Measurements from ENCODE around the gene MRPL27. TPM values are rescaled to one million over a fixed set of nuclear protein-coding genes. Genes with fewer than 3 reads are reported as not detected.

MRPL27 gene
- 28.4 and 76.8 TPM in 2 replicates for total RNA-seq

DNA sequence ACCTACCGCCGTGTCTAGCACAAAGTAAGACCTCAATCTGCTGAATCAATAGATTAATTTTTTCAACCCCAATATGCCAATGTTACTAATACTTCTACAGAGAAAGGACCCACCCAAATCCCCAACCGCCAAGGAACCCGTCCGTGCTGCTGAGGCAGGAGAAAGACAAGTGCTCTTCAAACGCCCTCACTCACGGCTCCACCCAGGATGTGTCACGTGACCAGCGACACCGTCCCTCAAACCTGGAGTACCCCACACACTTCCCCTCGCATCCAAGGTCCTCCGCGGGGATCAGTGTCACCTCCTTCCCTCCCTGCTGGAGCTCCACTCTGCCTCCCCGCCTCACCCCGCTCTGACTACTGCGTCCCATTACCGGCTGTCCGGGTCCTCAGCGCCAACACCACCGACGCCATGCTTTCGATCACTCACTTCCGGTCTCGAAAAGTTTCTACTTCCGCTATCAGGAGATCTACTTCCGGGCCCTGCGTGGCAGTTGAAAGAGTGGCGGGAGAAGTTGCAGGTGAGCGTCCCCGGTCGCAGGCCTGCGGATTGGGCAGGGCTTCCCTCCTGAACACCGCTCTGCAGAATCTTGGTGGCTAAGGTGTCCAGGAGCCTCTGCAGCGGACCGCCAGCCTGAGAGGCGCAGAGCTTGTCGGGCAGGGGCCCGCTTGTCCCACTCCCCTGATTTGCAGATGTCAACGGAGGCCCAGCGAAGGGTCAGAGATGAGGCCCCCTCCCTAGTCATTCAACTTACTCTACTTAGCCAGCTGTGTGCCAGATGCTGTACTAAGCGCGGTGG lies at the start of gene MRPL27, which contains the start of gene EME1:
TSS of gene MRPL27 (minus strand) at position 427 of the 799 bp plus-strand sequence. CDS start at position 413, 14 bp downstream.
TSS of gene EME1 (plus strand) at position 472 of the 799 bp plus-strand sequence. CDS start 1,980 bp downstream, outside the sequence.

DNA sequence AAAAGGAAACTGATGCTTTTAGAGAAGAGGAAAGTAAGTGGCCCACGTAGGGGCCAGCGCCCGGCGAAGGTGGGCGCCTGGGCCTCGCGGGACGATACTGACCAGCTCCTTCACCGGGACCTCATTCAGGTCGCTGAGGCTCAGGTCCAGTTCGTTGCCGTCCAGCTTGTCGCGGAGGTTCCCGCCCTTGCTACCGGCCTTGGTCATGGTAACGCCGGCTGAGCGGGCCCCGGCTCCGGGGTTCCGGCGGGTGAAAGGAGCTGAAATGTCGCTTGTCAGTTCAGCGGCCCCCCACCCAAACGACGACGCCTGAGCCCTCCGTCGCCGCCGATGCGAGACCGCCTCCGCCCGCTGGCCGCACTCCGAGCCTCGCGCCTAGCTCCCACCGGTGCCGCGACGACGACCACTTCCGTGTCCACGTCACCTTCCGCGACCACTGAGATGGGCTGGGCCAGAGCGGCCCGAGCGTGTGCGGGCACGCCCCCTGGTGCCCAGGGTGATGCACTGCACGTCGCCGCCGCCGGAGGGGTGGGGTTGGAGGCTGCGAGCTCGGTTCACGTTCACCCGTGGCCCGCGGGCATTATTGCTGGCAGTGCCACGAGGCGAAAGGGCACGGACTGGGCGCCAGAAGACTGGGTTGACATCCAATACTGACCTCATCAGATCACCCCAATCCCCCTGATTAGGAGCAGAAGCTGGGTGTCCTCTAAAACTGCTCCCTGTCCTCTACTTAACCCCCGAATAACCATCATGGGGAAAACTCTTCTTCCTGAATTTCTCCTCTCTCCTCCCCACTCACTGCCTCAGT lies 24.3 kb upstream of the MRPL27 start, which contains the start of gene LRRC59:
TSS of gene LRRC59 (minus strand) at position 413 of the 808 bp plus-strand sequence. CDS start at position 207, 206 bp downstream.

DNA sequence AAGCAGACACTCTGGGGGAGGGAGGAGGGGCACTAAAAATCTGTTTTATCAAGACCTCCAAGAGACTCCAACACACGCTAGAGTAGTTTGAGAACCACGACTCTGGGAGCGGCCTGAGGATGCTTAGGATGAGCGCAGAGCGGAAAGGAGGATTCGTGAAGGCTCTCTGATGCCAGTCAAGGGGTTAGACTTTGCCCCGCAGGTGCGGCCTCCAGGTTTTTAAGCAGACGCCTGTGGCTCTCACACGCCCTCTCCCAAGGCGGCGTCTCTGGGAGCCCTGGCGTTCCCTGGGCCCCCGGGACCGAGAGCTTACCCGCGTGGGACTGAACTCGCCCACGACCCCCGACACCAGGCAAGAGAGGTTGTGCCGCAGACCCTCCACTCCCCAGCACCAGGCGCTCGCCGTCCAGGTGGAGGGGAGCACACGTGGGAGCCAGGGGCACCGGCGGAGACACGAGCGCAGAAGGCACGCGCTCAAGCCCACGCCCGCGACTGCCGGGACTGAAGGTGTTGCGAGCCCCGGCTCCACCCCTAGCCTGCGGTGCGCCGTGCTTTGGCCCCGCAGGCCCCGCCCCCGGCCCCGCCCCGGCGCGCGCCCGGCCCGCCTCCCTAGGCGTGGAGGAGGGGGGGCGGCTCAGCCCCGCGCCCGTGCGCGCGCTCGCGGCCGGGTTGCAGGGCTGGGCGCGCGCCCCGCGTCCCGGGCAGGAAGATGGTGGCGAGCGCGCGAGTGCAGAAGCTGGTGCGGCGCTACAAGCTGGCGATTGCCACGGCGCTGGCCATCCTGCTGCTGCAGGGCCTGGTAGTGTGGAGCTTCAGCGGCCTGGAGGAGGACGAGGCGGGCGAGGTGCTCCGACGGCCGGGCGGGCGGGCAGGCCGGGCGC lies 27.3 kb downstream of the MRPL27 start, which contains the start of gene XYLT2:
TSS of gene XYLT2 (plus strand) at position 695 of the 881 bp plus-strand sequence. CDS start at position 710, 15 bp downstream.

Other genes with a start within 250 kb of the MRPL27 start
- 0.87 and 2.2 TPM in 2 replicates for gene SAMD14, start 243.0 kb downstream of the MRPL27 start, total RNA-seq
- 34.6 and 58.7 TPM in 2 replicates for gene PPP1R9B, start 222.5 kb downstream of the MRPL27 start, total RNA-seq
- 0.73 and 3.3 TPM in 2 replicates for gene SGCA, start 207.2 kb downstream of the MRPL27 start, total RNA-seq
- 1,022 and 2,022 TPM in 2 replicates for gene COL1A1, start 171.6 kb downstream of the MRPL27 start, total RNA-seq
- under 0.01 TPM in 2 replicates for gene TMEM92, start 98.7 kb downstream of the MRPL27 start, total RNA-seq
- 55.4 and 76.3 TPM in 2 replicates for gene XYLT2, start 27.1 kb downstream of the MRPL27 start, total RNA-seq
- gene EME1, start within 50 bp of the MRPL27 start, total RNA-seq, result 0.33 and 10.9 TPM in 2 replicates
- 142 and 176 TPM in 2 replicates for gene LRRC59, start 24.3 kb upstream of the MRPL27 start, total RNA-seq
- gene ACSF2, start 53.0 kb upstream of the MRPL27 start, total RNA-seq, result 27.6 and 62.0 TPM in 2 replicates
- gene CHAD, start 95.7 kb upstream of the MRPL27 start, total RNA-seq, result not detected in 2 replicates
- 20.5 and 24.0 TPM in 2 replicates for gene RSAD1, start 105.7 kb upstream of the MRPL27 start, total RNA-seq
- gene MYCBPAP, start 135.3 kb upstream of the MRPL27 start, total RNA-seq, result 1.5 and 2.8 TPM in 2 replicates
- under 0.01 TPM in 1 of 2 replicates, not detected in the other for gene EPN3, start 159.6 kb upstream of the MRPL27 start, total RNA-seq
- gene SPATA20, start 174.0 kb upstream of the MRPL27 start, total RNA-seq, result 90.5 and 141 TPM in 2 replicates
- gene CACNA1G, start 187.5 kb upstream of the MRPL27 start, total RNA-seq, result 0.87 and 1.7 TPM in 2 replicates

Data from smooth muscle cell of trachea (primary cell).